ENCODE measurements around the gene KRT84. TPM values are rescaled to one million over a fixed set of nuclear protein-coding genes. Genes with fewer than 3 reads are reported as not detected.

The KRT84 gene
- total and polyA plus RNA-seq, 4 donors: not detected

DNA sequence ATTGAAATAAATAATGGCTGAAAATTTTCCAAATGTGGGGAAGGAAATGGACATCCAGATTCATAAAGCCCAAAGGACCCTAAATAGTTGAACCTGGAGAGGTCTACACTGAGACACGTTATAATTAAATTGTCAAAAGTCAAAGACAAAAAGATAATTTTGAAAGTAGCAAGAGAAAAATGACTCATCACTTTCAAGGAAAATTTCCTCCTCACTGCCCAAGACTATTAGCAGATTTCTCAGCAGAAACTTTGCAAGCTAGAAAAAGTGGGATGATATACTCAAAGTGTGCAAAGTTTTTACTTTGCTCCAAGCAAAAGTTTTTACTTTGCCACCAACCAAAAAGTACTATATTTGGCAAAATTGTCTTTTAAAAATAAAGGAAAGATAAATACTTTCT lies 48.4 kb downstream of the KRT84 start:
- Histone ChIP-seq H3K4me3 (no peak overlapping the region), H3K9ac (ENCODE audit: insufficient read depth in 1 of 2, low read length in 2 of 2) (no peak overlapping the region), H3K9me3 (ENCODE audit: control insufficient read depth in 4 of 4, insufficient read depth in 3 of 4, low read length in 3 of 4) (peaks cover 0 to 10% (median 3%) of the 10 kb centered on the region in 4 donors), H3K4me1 (ENCODE audit: control insufficient read depth in 5 of 5, insufficient read depth in 5 of 5, low read length in 5 of 5) (no peaks in the 10 kb centered on the region), H3K36me3 (ENCODE audit: control insufficient read depth in 4 of 4, insufficient read depth in 4 of 4, low read length in 4 of 4) (no peaks in the 10 kb centered on the region), H3K27me3 (ENCODE audit: control insufficient read depth in 3 of 3, insufficient read depth in 3 of 3, low read length in 2 of 3) (no peaks in the 10 kb centered on the region), H3K27ac (ENCODE audit: low read depth in 1 of 2, low read length in 1 of 2) (no peak overlapping the region)
- 71 to 81% methylated on average over 1 of the region's 1 CpG for WGBS, 2 donors
- DNase-seq: no peak
- ATAC-seq (ENCODE audit: insufficient read depth, low FRiP score): no peak
- TF ChIP-seq, protein P1, sequence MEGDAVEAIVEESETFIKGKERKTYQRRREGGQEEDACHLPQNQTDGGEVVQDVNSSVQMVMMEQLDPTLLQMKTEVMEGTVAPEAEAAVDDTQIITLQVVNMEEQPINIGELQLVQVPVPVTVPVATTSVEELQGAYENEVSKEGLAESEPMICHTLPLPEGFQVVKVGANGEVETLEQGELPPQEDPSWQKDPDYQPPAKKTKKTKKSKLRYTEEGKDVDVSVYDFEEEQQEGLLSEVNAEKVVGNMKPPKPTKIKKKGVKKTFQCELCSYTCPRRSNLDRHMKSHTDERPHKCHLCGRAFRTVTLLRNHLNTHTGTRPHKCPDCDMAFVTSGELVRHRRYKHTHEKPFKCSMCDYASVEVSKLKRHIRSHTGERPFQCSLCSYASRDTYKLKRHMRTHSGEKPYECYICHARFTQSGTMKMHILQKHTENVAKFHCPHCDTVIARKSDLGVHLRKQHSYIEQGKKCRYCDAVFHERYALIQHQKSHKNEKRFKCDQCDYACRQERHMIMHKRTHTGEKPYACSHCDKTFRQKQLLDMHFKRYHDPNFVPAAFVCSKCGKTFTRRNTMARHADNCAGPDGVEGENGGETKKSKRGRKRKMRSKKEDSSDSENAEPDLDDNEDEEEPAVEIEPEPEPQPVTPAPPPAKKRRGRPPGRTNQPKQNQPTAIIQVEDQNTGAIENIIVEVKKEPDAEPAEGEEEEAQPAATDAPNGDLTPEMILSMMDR (IDR thresholded peaks at IDR 0.05; ENCODE audit: control extremely low read depth, extremely low read depth): no peak

DNA sequence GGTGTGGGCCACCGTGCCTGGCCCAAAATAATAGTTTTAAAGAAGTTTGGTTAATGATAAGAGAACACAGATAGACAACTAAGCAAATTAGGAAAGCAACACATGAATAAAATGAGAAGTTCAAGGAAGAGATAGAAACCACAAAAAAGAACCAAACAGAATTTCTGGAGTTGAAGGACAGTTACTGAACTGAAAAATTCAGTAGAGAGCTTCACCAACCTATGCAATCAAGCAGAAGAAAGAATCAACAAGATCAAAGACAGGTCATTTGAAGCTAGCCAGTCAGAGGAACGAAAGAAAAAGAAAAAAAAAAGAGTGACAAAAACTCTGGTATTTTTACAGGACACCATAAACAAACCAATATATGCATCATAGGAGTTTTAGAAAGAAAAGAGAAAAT lies 48.8 kb downstream of the KRT84 start:
- Histone ChIP-seq H3K27me3 (ENCODE audit: control insufficient read depth in 3 of 3, insufficient read depth in 3 of 3, low read length in 2 of 3) (no peaks in the 10 kb centered on the region), H3K9me3 (ENCODE audit: control insufficient read depth in 4 of 4, insufficient read depth in 3 of 4, low read length in 3 of 4) (peaks cover 0 to 10% (median 3%) of the 10 kb centered on the region in 4 donors), H3K9ac (ENCODE audit: insufficient read depth in 1 of 2, low read length in 2 of 2) (no peak overlapping the region), H3K36me3 (ENCODE audit: control insufficient read depth in 4 of 4, insufficient read depth in 4 of 4, low read length in 4 of 4) (no peaks in the 10 kb centered on the region), H3K4me3 (no peak overlapping the region), H3K27ac (ENCODE audit: low read depth in 1 of 2, low read length in 1 of 2) (no peak overlapping the region), H3K4me1 (ENCODE audit: control insufficient read depth in 5 of 5, insufficient read depth in 5 of 5, low read length in 5 of 5) (no peaks in the 10 kb centered on the region)
- TF ChIP-seq, protein P1 (IDR thresholded peaks at IDR 0.05; ENCODE audit: control extremely low read depth, extremely low read depth): no peak
- ATAC-seq (ENCODE audit: insufficient read depth, low FRiP score): no peak
- WGBS, 2 donors: 83 to 94% methylated on average over 2 of the region's 2 CpGs
- DNase-seq: no peak

DNA sequence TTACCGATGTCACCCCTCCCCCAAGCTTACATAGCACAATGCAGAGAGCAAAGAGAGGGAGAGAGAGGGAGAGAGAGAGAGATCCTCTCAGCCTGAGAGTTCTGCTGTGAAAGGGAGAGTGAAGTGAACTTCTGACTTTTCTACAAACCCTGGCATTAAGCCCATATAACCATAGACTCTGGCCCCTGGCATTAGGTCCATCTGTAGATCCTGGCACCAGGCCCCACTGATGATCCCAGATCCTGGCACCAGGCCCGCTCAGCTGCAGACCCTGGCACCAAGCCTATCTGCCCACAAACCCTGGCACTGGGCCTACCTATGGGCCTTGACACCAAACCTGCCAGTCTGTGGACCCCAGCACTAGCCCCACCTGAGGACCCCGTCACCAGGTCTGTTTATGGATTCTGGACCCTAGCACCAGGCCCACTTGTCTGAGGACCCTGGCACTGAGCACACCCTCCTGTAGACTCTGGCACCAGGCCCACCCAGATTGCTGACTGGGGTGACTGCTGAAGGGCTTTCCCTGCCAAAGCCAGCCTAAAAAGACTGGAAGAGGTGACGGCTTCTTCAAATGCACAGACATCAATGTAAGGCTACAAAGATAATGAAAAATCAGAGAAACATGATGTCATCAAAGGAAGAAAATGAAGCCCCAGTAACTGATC lies 49.7 kb downstream of the KRT84 start:
- Histone ChIP-seq H3K9me3 (ENCODE audit: control insufficient read depth in 4 of 4, insufficient read depth in 3 of 4, low read length in 3 of 4) (peaks cover 0 to 10% (median 3%) of the 10 kb centered on the region in 4 donors), H3K4me1 (ENCODE audit: control insufficient read depth in 5 of 5, insufficient read depth in 5 of 5, low read length in 5 of 5) (no peaks in the 10 kb centered on the region), H3K36me3 (ENCODE audit: control insufficient read depth in 4 of 4, insufficient read depth in 4 of 4, low read length in 4 of 4) (no peaks in the 10 kb centered on the region), H3K27me3 (ENCODE audit: control insufficient read depth in 3 of 3, insufficient read depth in 3 of 3, low read length in 2 of 3) (no peaks in the 10 kb centered on the region), H3K9ac (ENCODE audit: insufficient read depth in 1 of 2, low read length in 2 of 2) (no peak overlapping the region), H3K27ac (ENCODE audit: low read depth in 1 of 2, low read length in 1 of 2) (no peak overlapping the region), H3K4me3 (no peak overlapping the region)
- ATAC-seq (ENCODE audit: insufficient read depth, low FRiP score) (no peak), DNase-seq (no peak)
- TF ChIP-seq, protein P1 (IDR thresholded peaks at IDR 0.05; ENCODE audit: control extremely low read depth, extremely low read depth): no peak
- WGBS, 2 donors: 87 to 90% methylated on average over 4 of the region's 4 CpGs

DNA sequence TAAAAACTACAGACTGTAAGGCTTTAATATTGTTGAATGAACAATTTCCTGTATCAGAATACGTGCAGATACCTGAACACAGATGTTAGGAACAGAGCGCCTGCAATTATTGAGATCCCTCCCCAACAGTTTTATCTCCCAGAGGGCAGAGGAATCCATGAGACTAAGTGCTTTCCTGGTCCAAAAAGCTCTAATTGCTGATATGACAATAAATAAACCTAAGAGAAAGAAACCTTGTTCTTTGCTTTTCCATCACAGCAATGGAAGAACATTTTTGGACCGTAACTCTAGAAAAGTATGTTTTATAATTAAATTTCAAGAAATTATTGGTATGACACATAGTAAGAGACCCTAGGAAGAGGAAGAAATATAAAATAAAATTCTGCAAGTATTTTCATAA lies 51.3 kb downstream of the KRT84 start:
- Histone ChIP-seq H3K27ac (ENCODE audit: low read depth in 1 of 2, low read length in 1 of 2) (no peak overlapping the region), H3K9me3 (ENCODE audit: control insufficient read depth in 4 of 4, insufficient read depth in 3 of 4, low read length in 3 of 4) (peaks cover 0 to 10% (median 3%) of the 10 kb centered on the region in 4 donors), H3K4me3 (no peak overlapping the region), H3K36me3 (ENCODE audit: control insufficient read depth in 4 of 4, insufficient read depth in 4 of 4, low read length in 4 of 4) (no peaks in the 10 kb centered on the region), H3K9ac (ENCODE audit: insufficient read depth in 1 of 2, low read length in 2 of 2) (no peak overlapping the region), H3K27me3 (ENCODE audit: control insufficient read depth in 3 of 3, insufficient read depth in 3 of 3, low read length in 2 of 3) (no peaks in the 10 kb centered on the region), H3K4me1 (ENCODE audit: control insufficient read depth in 5 of 5, insufficient read depth in 5 of 5, low read length in 5 of 5) (no peaks in the 10 kb centered on the region)
- no peak for DNase-seq
- no peak for ATAC-seq (ENCODE audit: insufficient read depth, low FRiP score)
- WGBS, 2 donors: 87 to 89% methylated on average over 3 of the region's 3 CpGs
- TF ChIP-seq, protein P1 (IDR thresholded peaks at IDR 0.05; ENCODE audit: control extremely low read depth, extremely low read depth): no peak
